Measurements from ENCODE around the gene C4BPA. TPM values are rescaled to one million over a fixed set of nuclear protein-coding genes. Genes with fewer than 3 reads are reported as not detected.

C4BPA gene
- total RNA-seq, 1 experiment from 2014 or later = not detected

GRCh38 chr1:207156826-207157225 is 52.8 kb downstream of the C4BPA start:
- Histone ChIP-seq H3K23me2 (ENCODE audit: insufficient read length, low read depth, low read length, poor library complexity, severe bottlenecking) (no peaks in the 10 kb centered on the region), H2BK12ac (ENCODE audit: insufficient read length, low read depth, low read length) (no peak overlapping the region), H3K4ac (ENCODE audit: low read depth, low read length) (no peak overlapping the region), H3K79me2 (ENCODE audit: insufficient read depth, low read length) (no peaks in the 10 kb centered on the region), H3T11ph (ENCODE audit: low read length) (no peak overlapping the region), H4K20me1 (ENCODE audit: control insufficient read depth, insufficient read depth, insufficient read length) (no peaks in the 10 kb centered on the region), H2BK5ac (ENCODE audit: insufficient read length, low read length) (no peak overlapping the region), H3K56ac (ENCODE audit: insufficient read length, low read depth, low read length) (no peak overlapping the region), H3K4me1 (ENCODE audit: insufficient read depth, low read length) (no peaks in the 10 kb centered on the region), H4K91ac (ENCODE audit: insufficient read length, low read depth, low read length) (no peak overlapping the region), H3K4me2 (ENCODE audit: insufficient read depth, insufficient read length, low read length) (no peak overlapping the region), H4K5ac (ENCODE audit: insufficient read length, low read depth, low read length) (no peak overlapping the region), H3K27ac (ENCODE audit: insufficient read length, low read depth, low read length) (no peak overlapping the region), H2BK120ac (ENCODE audit: low read depth, low read length, poor library complexity, severe bottlenecking) (no peak overlapping the region), H3K9ac (ENCODE audit: extremely low read depth, insufficient read length, low read length) (no peak overlapping the region), H2AK5ac (ENCODE audit: insufficient read length, low read length) (no peak overlapping the region), H3K27me3 (ENCODE audit: insufficient read depth, low read length) (no peaks in the 10 kb centered on the region), H3K18ac (ENCODE audit: insufficient read length, low read depth, low read length) (no peak overlapping the region), H3K9me3 (ENCODE audit: control insufficient read depth, low read depth, low read length) (no peaks in the 10 kb centered on the region), H4K8ac (replicated peaks; ENCODE audit: insufficient read length, low read depth, low read length) (no peak overlapping the region), H3K79me1 (ENCODE audit: insufficient read depth, low read depth, low read length, poor library complexity, severe bottlenecking) (no peaks in the 10 kb centered on the region), H3K23ac (ENCODE audit: insufficient read length, low read depth, low read length) (no peak overlapping the region), H2BK15ac (ENCODE audit: low read depth, low read length) (no peak overlapping the region), H3K14ac (ENCODE audit: insufficient read depth, low read length) (no peak overlapping the region), H2AFZ (ENCODE audit: low read length) (no peak overlapping the region), H2BK20ac (ENCODE audit: low read depth, low read length, poor library complexity, severe bottlenecking) (no peak overlapping the region)
- Mint-ChIP-seq H3K27me3 (ENCODE audit: low read depth) (no peaks in the 10 kb centered on the region; the same call in 1 of the 2 replicates), H3K36me3 (ENCODE audit: insufficient read depth in 1 of 3, low read depth in 3 of 3) (no peaks in the 10 kb centered on the region), H3K27ac (no peak overlapping the region), H3K4me1 (no peaks in the 10 kb centered on the region), H3K9me3 (peaks cover 0 to 4% of the 10 kb centered on the region in 2 experiments; a peak in 1 of 5 replicates), H3K4me3 (no peak overlapping the region)
- no peak for DNase-seq
- no peak for TF ChIP-seq CTCF (conservative IDR thresholded peaks at IDR 0.05)
- WGBS (ENCODE audit: extremely low coverage, insufficient read length, low lambda C conversion rate) = no CpG with 5 or more reads among the region's 5 CpGs

All from H9 (cell line).